NCI-H2171 treated with DMSO at 0.1 percent for 48 hours (cell line): ENCODE measurements around the gene CAPRIN1.
A peak's percentile ranks its signal among the peaks of the same experiment; 100 is the strongest.

Experiments
- DNase-seq: peaks from one replicate; lab custom pipeline; 2025; lab: John Stamatoyannopoulos, UW

The CAPRIN1 gene, protein sequence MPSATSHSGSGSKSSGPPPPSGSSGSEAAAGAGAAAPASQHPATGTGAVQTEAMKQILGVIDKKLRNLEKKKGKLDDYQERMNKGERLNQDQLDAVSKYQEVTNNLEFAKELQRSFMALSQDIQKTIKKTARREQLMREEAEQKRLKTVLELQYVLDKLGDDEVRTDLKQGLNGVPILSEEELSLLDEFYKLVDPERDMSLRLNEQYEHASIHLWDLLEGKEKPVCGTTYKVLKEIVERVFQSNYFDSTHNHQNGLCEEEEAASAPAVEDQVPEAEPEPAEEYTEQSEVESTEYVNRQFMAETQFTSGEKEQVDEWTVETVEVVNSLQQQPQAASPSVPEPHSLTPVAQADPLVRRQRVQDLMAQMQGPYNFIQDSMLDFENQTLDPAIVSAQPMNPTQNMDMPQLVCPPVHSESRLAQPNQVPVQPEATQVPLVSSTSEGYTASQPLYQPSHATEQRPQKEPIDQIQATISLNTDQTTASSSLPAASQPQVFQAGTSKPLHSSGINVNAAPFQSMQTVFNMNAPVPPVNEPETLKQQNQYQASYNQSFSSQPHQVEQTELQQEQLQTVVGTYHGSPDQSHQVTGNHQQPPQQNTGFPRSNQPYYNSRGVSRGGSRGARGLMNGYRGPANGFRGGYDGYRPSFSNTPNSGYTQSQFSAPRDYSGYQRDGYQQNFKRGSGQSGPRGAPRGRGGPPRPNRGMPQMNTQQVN

DNA sequence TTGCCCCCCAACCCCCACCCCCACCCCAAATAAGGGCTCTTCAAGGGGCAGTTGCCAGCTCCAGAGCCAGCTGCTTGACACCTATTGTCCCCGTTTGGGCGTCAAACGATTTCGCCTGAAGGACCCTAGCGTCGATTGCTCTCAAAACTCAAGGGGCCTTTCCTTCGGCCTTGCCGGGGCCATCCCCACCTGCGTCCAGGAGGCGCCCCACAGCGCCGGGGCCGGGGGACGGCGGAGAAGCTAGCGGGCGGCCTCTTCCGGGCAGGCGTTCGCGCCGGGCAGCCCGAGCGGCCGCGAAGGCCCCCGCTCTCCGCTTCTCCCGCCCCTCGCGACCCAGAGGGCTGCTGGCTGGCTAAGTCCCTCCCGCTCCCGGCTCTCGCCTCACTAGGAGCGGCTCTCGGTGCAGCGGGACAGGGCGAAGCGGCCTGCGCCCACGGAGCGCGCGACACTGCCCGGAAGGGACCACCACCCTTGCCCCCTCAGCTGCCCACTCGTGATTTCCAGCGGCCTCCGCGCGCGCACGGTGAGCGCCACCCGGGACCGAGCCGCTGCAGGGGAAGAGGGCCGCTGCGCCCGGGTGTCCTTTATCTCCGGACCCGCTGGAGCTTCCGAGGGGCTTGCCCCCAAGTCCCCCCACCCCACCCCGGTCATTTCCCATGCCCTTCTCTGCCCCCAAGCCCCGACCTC lies at the start of gene CAPRIN1:
CAPRIN1 (plus strand) TSS at position 383 of the 687 bp plus-strand sequence. CDS start 690 bp downstream, outside the sequence.
- DNase-seq = peak; percentile 99

DNA sequence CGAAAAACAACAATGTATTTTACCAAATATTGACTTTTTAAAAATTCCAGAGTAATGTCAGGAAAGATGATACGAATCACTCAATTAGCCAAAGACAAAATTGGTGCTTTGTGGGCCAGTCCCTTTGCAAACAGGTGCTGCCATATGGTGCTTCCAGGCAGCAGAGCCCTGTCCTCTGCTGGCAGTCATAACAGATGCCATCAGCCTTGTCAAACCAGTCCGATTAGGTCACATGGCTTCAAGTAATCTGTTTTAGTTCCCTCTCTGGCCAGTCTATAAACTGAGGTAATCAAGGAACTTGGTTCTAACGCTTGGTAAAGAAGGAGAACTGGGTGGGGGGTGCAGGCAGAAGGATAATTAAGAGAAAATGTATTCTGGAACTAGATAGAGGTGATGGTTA lies 49.1 kb upstream of the CAPRIN1 start:
- DNase-seq = peak; percentile 90

DNA sequence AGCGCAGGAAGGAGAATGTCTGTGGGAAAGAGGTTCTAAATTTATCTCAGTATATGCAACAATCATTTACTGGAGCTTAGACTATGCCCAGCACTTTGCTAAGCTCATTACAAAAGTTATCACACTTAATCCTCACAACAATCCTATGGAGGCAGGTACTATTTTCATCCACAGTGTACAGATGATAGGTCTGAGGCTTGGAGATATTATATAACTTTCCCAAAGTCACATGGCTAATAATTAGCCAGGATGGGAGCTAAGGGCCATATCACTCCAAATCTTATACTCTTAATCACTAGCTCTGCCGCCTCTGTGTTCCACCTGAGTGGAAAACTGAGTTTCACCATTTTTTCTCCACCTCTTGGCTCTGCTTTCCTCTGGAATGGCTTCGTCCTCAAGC lies 47.3 kb upstream of the CAPRIN1 start:
- no peak for DNase-seq

DNA sequence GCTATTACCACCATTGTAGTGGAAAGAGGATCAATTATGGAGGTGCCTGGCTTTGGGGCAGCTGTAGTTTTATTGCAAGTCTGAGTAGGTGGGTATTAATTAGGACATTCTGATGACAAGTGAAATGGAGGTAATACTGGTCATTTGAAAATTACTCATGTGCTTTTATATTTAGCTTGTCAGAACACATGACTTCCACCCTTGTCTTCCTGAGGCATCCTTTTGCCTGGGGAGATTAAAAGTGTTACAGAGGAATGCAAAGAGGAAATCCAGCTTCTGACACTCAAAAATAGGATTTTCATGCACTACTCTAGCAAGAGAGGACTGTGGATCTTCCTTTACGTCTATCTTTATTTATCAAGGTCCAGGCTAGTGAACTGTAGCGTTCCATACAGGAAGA lies 44.7 kb upstream of the CAPRIN1 start:
- DNase-seq = no peak

DNA sequence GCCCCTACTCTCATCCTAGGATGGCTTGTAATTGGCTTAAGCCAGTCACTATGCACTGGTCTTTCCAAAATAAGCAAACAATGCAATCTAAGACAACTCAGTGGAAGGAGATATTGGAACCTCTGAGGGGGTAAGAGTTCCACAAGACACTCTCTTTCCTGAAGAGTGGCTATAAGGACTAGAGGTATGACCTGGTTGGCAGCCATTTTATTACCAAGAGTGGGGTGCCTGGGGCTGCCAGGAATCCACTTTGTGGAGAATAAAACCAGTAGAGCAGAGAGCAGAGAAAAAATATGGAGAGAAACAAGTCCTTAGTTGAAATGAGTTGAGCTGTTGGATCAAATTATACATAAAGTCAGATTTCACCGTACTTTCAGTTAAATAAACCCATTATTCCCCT lies 38.8 kb upstream of the CAPRIN1 start:
- DNase-seq = no peak

DNA sequence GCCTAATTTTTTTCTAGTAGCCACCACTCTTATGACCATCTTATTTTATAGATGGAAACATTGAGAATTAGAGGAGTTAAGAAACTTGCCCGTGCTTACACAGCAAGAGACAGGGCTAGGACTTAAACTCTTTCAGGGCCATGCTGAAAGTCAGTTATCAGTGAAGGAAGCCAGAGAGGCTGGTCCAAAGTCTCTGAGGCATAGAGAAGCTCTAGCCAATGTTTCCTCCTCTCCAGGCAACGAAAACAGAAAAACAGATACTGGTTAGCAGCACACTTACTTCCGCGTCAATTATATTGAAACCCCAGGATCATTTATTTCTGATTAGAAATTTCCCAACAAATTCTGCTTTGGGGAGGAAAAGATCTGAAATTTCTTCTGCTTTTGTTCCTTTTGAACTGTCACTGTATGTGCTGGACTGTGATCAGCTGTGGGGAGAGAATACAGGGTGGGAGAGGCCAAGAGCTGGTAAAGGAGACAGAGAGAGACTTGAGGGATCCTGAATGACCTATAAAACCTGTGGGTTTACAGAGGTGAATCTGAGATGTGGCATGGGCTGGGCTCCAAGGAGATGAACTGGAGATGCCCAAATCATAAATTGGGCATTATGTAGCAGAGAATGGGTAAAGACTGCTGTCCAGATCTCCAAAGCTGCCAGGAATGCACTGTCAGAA lies 37.5 kb upstream of the CAPRIN1 start:
- no peak for DNase-seq

DNA sequence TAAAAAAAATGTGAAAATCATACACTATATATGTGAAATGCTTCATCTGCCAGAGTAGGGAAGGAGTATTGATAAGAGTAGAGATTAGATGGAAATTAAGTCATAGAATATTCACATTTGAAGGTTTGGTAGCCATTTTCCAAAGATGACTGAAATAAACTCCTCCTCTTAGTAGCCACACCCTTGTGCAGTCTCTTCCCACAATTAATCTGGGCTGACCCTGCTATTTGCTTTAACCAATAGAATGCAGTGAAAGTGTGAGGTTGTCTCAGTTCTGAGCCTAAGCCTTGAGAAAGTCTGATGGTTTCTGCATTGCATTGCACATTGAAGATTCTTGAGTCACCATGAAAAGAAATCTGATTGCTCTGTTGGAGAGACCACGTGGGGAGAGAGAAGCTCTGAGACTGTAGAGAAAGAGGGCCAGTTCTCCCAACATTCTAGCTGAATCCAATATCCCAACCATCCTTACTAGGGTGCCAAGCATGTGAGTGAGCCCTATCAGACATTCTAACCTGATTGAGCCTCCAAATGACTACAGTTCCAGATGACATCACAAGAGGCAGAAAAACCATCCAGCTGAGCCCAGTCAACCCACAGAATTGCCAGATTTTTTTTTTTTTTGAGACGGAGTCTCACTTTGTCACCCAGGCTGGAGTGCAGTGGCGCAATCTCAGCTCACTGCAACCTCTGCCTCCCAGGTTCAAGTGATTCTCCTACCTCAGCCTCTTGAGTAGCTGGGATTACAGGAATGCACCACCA lies 29.4 kb upstream of the CAPRIN1 start:
- no peak for DNase-seq

DNA sequence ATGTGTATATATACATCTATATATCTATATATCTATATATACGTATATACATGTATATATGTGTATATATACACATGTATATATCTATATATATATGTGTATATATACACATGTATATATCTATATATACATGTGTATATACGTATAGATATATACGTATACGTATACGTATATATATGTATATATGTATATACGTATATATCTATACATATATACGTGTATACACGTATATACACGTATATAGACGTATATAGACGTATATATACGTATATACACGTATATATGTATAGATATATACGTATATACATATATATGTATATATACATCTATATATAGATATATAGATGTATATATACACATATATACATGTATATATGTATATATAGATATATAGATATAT lies 25.1 kb upstream of the CAPRIN1 start:
- DNase-seq = no peak

DNA sequence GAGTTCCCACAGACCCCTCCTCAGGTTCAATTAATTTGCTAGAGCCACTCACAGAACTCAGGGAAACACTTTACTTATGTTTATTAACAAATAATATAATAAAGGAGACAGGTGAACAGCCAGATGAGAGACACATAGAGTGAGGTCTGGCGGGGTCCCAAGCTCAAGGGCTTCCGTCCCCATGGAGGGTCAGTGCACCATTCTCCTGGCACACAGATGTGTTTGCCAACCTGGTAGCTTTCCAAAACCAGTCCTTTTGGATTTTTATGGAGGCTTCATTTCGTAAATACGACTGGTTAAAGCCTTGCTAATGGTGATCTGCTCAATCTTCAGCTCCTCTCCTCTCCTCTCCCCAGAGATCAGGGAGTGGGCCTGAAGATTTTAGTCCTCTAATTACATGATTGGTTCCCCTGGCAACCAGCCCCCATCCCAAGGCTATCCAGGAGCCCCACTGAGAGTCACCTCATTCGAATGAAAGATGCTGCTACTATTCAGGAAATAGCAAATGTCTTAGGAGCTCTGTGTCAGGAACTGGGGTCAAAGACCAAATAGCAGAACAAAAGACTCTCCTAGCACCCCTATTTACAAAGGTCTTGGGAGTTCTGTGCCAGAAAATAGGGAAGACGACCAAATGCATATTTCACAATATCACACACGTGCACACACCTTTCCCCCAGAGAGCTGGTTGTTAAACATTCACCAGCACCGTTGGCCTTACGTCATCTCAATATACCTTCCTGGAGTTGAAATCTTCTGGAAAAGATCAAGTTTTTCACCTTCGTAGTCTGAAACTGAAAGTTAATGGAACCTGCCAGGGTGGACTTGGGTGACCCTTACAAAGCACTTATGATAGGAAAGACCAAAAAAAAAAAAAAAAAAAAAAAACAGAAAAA lies 23.8 kb upstream of the CAPRIN1 start:
- DNase-seq = no peak

DNA sequence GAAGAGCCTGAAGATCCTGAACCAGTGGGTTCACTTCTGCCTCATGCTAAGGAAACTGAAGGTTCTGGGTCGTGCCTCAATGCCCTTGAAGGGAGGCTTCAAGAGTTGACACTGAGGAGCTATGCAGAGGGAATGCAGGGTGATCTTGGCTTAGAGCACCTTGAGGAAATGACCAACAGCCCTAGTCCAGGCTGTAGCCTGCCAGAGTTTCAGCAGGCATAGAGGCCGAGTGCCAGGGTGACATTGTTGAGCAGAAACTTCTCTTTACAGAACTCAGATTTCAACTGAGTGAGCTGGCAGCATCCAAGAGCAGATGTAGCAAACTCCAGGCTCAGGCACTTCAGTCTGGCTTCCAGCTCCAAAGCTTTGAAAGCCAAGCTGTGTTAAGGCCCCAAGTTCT lies 23.1 kb upstream of the CAPRIN1 start:
- DNase-seq = no peak

DNA sequence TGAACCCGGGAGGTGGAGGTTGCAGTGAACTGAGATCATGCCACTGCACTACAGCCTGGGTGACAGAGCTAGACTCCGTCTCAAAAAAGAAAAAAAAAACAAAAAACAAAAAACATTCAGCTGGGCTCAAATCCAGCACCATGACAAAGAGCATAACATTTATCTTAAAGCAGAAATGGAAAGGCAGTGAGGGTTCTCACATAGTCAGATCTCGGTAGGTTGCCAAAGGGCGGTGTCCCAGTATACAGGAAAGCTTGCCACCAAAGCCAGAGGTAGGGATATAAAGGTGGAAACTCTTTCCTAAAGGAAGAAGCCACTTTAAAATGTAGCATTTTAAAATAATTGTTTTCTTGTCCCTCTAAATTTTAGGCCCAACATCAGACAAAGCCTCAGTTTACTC lies 22.4 kb upstream of the CAPRIN1 start:
- DNase-seq = no peak

DNA sequence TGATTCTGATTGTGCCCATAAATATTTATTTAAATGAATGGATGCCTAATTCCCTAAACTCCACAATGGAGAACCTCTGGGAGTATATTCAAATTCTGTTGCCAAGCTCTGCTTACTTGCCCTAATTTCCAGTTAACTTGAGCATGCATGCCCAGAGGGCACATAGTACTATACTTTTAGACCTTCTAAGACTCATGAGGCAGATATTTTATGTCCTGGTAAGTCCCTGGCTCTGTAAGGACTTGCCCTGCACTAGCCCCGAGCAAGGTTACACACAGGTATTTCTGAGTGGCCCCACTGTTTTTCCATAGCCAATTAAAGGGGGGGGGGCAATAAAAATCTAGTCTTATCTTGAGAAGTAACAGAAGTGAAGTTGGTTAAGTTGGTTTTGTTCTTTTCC lies 21.1 kb upstream of the CAPRIN1 start:
- no peak for DNase-seq

DNA sequence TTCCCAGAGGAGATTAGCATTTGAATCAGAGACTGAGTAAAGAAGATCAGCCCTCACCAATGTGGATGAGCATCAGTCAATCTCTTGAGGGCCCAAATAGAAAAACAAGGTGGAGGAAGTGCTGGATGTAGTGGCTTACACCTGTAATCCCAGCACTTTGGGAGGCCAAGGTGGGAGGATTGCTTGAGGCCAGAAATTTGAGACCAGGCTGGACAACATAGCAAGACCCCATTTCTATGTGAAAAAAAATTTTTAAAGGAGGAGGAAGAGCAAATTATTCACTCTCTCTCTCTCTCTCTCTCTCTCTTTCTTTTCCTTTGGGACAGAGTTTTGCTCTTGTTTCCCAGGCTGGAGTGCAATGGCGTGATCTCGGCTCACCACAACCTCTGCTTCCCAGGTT lies 18.1 kb upstream of the CAPRIN1 start:
- DNase-seq = no peak

DNA sequence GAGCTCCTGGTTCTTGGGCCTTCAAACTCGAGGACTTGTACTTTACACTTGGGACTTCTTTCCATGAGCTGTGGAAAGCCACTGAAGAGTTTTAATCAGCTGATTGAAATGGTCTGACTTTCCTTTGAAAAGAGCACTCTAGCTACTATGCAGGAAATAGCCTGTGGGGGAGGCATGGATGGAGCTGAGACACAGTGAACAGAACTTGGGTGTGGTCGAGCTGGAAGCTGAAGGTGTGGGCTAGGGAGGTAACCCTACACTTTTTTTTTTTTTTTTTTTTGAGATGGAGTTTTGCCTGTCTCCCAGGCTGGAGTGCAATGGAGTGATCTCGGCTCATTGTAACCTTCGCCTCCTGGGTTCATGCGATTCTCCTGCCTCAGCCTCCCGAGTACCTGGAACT lies 17.5 kb upstream of the CAPRIN1 start:
- DNase-seq = peak; percentile 32

DNA sequence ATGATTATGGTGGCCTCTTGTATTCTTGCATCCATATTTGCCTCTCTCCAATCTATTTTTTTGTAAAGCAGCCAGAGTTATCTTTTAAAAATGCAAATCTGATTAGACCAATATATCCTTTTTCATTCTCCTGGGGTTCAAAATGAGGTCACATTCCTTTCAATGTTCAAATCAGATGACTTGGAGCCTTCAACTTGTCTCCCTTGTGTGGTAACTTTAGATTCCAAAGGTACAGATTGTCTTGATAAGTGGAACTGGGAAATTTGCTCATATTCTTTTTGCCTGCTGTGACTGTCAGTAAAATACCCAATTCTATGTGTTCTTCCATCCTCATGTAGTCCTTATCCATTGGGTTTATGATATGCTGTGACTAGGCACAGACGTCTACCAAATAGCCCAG lies 15.1 kb upstream of the CAPRIN1 start:
- DNase-seq = no peak

DNA sequence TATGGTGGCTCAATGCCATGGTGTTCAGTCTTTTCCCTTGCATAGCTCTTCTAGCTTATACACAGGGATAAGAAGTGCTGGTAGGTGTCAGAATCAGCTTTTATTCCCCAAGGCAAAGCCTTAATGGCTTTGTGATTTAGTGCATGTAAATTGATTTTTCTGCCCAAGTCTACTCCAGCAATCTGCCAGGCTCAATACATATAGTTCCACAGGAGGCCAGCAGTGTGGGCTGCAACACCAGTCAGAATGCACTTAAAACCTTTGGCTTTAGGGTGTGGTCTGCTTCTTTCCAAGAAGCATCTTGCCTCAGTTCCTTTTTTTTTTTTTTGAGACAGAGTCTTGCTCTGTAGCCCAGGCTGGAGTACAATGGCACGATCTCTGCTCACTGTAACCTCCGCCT lies 14.5 kb upstream of the CAPRIN1 start:
- DNase-seq = no peak

DNA sequence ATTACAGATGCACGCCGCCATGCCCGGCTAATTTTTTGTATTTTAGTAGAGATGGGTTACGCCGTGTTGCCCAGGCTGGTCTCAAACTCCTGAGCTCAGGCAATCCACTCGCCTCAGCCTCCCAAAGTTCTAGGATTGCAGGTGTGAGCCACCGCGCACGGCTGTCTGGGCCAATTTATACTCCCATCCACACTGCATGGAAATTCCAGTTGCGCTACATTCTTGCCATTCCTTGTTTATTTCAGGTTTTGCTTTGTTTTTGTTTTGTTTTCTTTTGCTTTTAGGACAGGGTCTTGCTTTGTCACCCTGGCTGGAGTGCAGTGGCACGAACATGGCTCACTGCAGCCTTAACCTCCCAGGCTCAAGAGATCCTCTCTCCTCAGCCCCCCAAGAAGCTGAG lies 11.0 kb upstream of the CAPRIN1 start:
- DNase-seq = no peak

DNA sequence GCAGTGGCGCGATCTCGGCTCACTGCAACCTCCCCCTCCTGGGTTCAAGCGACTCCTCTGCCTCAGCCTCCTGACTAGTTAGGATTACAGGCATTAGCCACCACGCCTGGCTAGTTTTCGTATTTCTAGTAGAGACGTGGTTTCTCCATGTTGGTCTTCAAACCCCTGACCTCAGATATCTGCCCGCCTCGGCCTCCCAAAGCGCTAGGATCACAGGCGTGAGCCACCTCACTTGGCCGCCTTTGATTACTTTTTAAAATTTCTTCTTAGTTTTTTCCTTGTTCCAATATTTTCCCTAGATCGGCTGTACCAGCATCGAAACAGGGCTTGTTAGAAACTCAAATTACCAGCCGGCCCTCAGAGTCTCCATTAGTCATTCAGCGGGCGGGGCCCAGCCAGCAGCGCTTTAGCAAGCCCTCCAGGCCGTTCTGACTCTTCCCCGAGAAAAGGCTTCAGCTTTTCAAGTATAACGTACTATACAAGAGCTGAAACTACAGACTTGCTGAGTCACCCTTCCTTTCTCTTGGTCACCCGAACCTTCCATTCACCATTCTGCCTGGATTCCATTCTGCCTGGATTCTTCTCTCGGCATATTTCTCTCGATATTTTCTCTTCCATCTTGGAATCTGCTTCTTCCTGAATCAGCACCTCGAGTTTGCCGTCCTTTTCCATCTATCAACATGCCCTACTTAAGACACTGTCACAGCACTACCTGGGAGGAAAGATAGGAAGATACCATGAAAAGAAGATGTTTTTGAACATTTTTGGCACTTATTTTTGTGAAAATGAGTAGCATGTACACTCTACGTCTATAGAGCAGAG lies 6.7 kb upstream of the CAPRIN1 start:
- DNase-seq = no peak

DNA sequence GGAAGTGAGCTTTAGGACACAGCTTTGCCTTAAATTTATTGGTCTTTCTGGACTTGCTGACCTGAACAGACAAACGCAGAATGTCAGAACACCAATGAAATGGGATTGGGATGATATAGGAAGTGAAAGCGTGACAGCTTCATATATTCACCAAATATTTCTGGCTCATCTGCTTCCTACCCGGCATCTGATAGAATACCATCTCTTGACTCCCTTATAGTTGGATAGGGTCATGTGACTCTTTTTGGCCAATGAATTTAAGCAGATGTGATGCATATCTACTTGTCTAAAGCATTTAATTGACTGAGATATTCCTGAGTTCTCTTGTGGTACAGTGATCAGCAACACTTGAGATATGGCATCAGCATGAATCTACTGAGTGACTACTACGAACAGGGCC lies 2.5 kb upstream of the CAPRIN1 start:
- no peak for DNase-seq
